H1 (cell line): ENCODE data around the gene ADA.
A peak's percentile ranks its signal among the peaks of the same experiment; 100 is the strongest.

Experiments used
- POLR2A ChIP-seq, 2 experiments: IDR thresholded peaks; 1 replicate in 1 of 2; 2 replicates in 1 of 2; pipeline ENCODE4 v1.6.1; 2011; ENCODE audit warnings: low read depth in 2 of 2, low read length in 2 of 2, mild to moderate bottlenecking in 2 of 2; ENCODE audit errors: control extremely low read depth in 1 of 2
- TAF1 ChIP-seq: IDR thresholded peaks from 2 replicates; pipeline ENCODE4 v1.6.1; 2011; ENCODE audit warnings: mild to moderate bottlenecking, low read depth, low read length
- TEAD4 ChIP-seq: IDR thresholded peaks from 2 replicates; pipeline ENCODE4 v1.6.1; 2012; ENCODE audit warnings: low read depth, low read length, inconsistent platforms, mixed read lengths
- YY1 ChIP-seq: IDR thresholded peaks from 2 replicates; pipeline ENCODE4 v1.6.1; 2011; ENCODE audit warnings: low read depth, mild to moderate bottlenecking, low read length
- TF ChIP-seq, protein P1 (sequence below), 3 experiments: IDR thresholded peaks; 1 replicate in 2 of 3; 2 replicates in 1 of 3; pipeline versions ENCODE4 v1.5.1 to v1.6.1; 2011; ENCODE audit warnings: low read length in 3 of 3, mild to moderate bottlenecking in 3 of 3, inconsistent platforms in 2 of 3, low read depth in 1 of 3, moderate library complexity in 1 of 3; ENCODE audit not compliant: insufficient read depth in 1 of 3; ENCODE audit errors: control extremely low read depth in 1 of 3
- TF ChIP-seq, protein P2 (sequence below): IDR thresholded peaks from 2 replicates; pipeline ENCODE4 v1.6.1; 2011; ENCODE audit warnings: low read length, improper control_type of control experiment

DNA sequence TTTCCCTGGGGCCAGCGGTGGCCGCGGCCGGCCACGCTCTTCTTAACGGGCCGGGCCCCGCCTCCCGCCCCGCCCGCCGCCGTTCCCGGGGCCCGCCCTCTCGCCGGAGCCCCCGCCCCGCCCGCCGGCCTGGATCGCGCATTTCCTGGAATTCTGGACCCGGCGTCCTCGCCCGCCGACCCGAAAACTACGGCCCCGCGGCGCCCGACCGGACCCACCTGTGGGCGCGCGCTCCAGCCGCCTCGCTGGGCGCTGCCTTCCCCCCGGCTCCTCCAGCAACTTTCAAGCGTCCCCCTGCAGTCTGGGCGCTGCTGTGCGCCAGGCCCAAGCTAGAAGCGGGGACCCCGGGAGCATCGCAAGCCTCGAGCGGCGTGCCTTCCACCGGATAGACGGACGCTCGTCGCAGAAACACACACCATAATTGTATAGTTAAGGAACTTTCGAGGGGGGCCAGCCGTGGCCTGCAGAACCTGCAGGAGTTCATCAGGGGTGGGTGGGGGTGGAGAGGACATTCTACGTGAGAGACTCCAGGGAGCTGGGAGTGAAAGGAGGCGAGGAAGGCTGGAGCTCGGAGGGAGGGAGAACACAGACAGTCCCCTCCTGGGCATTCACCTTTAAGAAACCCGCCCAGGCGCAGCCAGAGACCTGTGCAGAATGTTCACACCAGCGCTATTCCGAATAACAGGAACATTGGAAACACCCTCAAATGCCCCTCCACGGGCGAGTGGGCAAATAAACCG lies at the start of gene ADA:
- TF ChIP-seq, protein P1, sequence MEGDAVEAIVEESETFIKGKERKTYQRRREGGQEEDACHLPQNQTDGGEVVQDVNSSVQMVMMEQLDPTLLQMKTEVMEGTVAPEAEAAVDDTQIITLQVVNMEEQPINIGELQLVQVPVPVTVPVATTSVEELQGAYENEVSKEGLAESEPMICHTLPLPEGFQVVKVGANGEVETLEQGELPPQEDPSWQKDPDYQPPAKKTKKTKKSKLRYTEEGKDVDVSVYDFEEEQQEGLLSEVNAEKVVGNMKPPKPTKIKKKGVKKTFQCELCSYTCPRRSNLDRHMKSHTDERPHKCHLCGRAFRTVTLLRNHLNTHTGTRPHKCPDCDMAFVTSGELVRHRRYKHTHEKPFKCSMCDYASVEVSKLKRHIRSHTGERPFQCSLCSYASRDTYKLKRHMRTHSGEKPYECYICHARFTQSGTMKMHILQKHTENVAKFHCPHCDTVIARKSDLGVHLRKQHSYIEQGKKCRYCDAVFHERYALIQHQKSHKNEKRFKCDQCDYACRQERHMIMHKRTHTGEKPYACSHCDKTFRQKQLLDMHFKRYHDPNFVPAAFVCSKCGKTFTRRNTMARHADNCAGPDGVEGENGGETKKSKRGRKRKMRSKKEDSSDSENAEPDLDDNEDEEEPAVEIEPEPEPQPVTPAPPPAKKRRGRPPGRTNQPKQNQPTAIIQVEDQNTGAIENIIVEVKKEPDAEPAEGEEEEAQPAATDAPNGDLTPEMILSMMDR (IDR thresholded peaks at IDR 0.05; ENCODE audit: control extremely low read depth in 1 of 3, insufficient read depth in 1 of 3, low read depth in 1 of 3, low read length in 3 of 3): no peak
- TF ChIP-seq TAF1 (0 out of 2 replicates have a peak, but pooled peaks have one; percentile 11), TEAD4 (no peak), YY1 (no peak), POLR2A (IDR thresholded peaks at IDR 0.05; ENCODE audit: control extremely low read depth in 1 of 2, low read depth in 2 of 2, low read length in 2 of 2) (no peak)
- TF ChIP-seq, protein P2, sequence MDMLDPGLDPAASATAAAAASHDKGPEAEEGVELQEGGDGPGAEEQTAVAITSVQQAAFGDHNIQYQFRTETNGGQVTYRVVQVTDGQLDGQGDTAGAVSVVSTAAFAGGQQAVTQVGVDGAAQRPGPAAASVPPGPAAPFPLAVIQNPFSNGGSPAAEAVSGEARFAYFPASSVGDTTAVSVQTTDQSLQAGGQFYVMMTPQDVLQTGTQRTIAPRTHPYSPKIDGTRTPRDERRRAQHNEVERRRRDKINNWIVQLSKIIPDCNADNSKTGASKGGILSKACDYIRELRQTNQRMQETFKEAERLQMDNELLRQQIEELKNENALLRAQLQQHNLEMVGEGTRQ: no peak
